Erythroblast (primary cell): ENCODE measurements around the gene JPT2.

ENCODE experiments used
- GATA1 ChIP-seq: IDR thresholded peaks from 2 replicates; pipeline ENCODE4 v1.6.1; 2011; ENCODE audit warnings: low read depth, mild to moderate bottlenecking, control low read depth, low read length, moderate library complexity
- POLR2A ChIP-seq: IDR thresholded peaks from 2 replicates; pipeline ENCODE4 v1.6.1; 2011; ENCODE audit warnings: mild to moderate bottlenecking, low read length

- TF ChIP-seq POLR2A (no peak), GATA1 (no peak)
Measured at GRCh38 chr16:1639282-1639681, 38.8 kb upstream of the JPT2 start.
